Trophoblast cell (in vitro differentiated cells and primary cell): ENCODE data around the gene PLXNA2.
A peak's percentile ranks its signal among the peaks of the same experiment; 100 is the strongest.

Experiments
- DNase-seq, 2 donors: peaks; one replicate each; pipeline ENCODE4 v3.0.0-alpha.2; 2016
- H2AFZ ChIP-seq: 2 replicates; pipeline ENCODE4 v1.6.1; 2013; ENCODE audit warnings: low read length, moderate library complexity, mild to moderate bottlenecking; ENCODE audit not compliant: insufficient read depth, poor library complexity
- H2AK5ac ChIP-seq: 2 replicates; pipeline ENCODE4 v1.6.1; 2013; ENCODE audit warnings: mild to moderate bottlenecking, low read length
- H2BK120ac ChIP-seq: 2 replicates; pipeline ENCODE4 v1.6.1; 2013; ENCODE audit warnings: low read length, mild to moderate bottlenecking, moderate library complexity; ENCODE audit not compliant: insufficient read depth, poor library complexity
- H2BK12ac ChIP-seq: 2 replicates; pipeline ENCODE4 v1.6.1; 2013; ENCODE audit warnings: mild to moderate bottlenecking, low read length, moderate library complexity
- H2BK5ac ChIP-seq: 2 replicates; pipeline ENCODE4 v1.6.1; 2013; ENCODE audit warnings: low read length, low read depth, moderate library complexity, mild to moderate bottlenecking; ENCODE audit not compliant: poor library complexity
- H3K14ac ChIP-seq: 2 replicates; pipeline ENCODE4 v1.6.1; 2013; ENCODE audit warnings: mild to moderate bottlenecking, low read length
- H3K18ac ChIP-seq: 2 replicates; pipeline ENCODE4 v1.6.1; 2013; ENCODE audit warnings: mild to moderate bottlenecking, low read length
- H3K23ac ChIP-seq: 2 replicates; pipeline ENCODE4 v1.6.1; 2013; ENCODE audit warnings: low read length
- H3K27ac ChIP-seq: 2 replicates; pipeline ENCODE4 v1.5.1; 2013; ENCODE audit warnings: low read depth, mild to moderate bottlenecking, inconsistent platforms, low read length, moderate library complexity
- H3K27me3 ChIP-seq: 2 replicates; pipeline ENCODE4 v1.6.1; 2013; ENCODE audit warnings: inconsistent platforms, mild to moderate bottlenecking, low read length, moderate library complexity; ENCODE audit not compliant: insufficient read depth
- H3K36me3 ChIP-seq, 2 experiments: 1 replicate in 1 of 2; 2 replicates in 1 of 2; pipeline ENCODE4 v1.6.1; 2013; ENCODE audit warnings: low read length in 2 of 2, mild to moderate bottlenecking in 2 of 2, moderate library complexity in 1 of 2; ENCODE audit not compliant: insufficient read depth in 2 of 2, control insufficient read depth in 1 of 2
- H3K4ac ChIP-seq: 2 replicates; pipeline ENCODE4 v1.6.1; 2013; ENCODE audit warnings: low read depth, mild to moderate bottlenecking, low read length, moderate library complexity
- H3K4me1 ChIP-seq, 2 experiments: 1 replicate in 1 of 2; 2 replicates in 1 of 2; pipeline ENCODE4 v1.6.1; 2013; ENCODE audit warnings: low read length in 2 of 2, mild to moderate bottlenecking in 2 of 2, moderate library complexity in 1 of 2; ENCODE audit not compliant: insufficient read depth in 2 of 2, control insufficient read depth in 1 of 2
- H3K4me2 ChIP-seq: 2 replicates; pipeline ENCODE4 v1.6.1; 2013; ENCODE audit warnings: inconsistent platforms, mild to moderate bottlenecking, low read length, moderate library complexity
- H3K4me3 ChIP-seq: 2 replicates; pipeline ENCODE4 v1.5.1; 2013; ENCODE audit warnings: mild to moderate bottlenecking, low read depth, low read length, inconsistent platforms
- H3K79me1 ChIP-seq: one replicate; pipeline ENCODE4 v1.6.1; 2013; ENCODE audit warnings: low read length
- H3K79me2 ChIP-seq: 2 replicates; pipeline ENCODE4 v1.6.1; 2013; ENCODE audit warnings: low read length, mild to moderate bottlenecking; ENCODE audit not compliant: control insufficient read depth, insufficient read depth, poor library complexity
- H3K9ac ChIP-seq: 2 replicates; pipeline ENCODE4 v1.6.1; 2013; ENCODE audit warnings: mild to moderate bottlenecking, low read length
- H3K9me3 ChIP-seq: 2 replicates; pipeline ENCODE4 v1.6.1; 2013; ENCODE audit warnings: low read depth, mild to moderate bottlenecking, control low read depth, inconsistent platforms, low read length; ENCODE audit not compliant: insufficient read depth
- H4K12ac ChIP-seq: 2 replicates; pipeline ENCODE4 v1.6.1; 2013; ENCODE audit warnings: low read depth, mild to moderate bottlenecking, low read length, moderate library complexity
- H4K8ac ChIP-seq: 2 replicates; pipeline ENCODE4 v1.6.1; 2013; ENCODE audit warnings: low read depth, mild to moderate bottlenecking, low read length, moderate library complexity
- H4K91ac ChIP-seq: one replicate; pipeline ENCODE4 v1.6.1; 2013; ENCODE audit warnings: low read depth, mild to moderate bottlenecking, low read length, moderate library complexity
- WGBS: extraction: QIAGEN DNeasy Blood & Tissue Kit; methylation state at CpG from one replicate; pipeline ENCODE4 v1.1.7; 2013; ENCODE audit warnings: missing lambda C conversion rate; ENCODE audit not compliant: insufficient read length, insufficient coverage; ENCODE audit errors: extremely low coverage; 5-methylcytosine and 5-hydroxymethylcytosine counted together

PLXNA2 gene

DNA sequence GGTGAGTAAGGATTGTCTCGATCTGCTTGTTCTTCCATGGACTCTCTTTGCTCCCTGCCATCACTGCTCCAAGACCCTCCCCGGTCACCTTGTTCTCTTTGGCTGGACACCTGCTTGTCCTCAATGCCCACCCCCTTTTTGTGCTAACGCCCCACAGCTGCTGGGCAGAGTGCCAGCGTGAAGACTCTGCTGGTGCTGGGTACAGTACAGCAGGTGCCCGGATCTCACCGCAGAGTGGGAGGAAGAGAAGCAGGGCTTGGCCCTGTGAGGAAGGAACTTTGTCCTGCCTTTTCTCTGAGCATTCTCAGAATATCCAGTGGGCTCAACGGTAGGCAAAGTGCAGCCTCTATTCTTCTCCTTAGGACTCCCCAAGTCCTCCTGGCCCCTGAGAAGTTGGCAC lies 90.1 kb downstream of the PLXNA2 start:
- Histone ChIP-seq H3K4me1 (peaks cover 9 to 21% of the 10 kb centered on the region in 2 experiments), H4K8ac (no peak overlapping the region), H2AFZ (no peak overlapping the region), H3K23ac (no peak overlapping the region), H4K91ac (no peak overlapping the region), H2BK12ac (no peak overlapping the region), H3K4me3 (no peak overlapping the region), H3K4ac (no peak overlapping the region), H3K79me1 (peaks cover 3% of the 10 kb centered on the region), H3K14ac (no peak overlapping the region), H2BK120ac (no peak overlapping the region), H3K18ac (peak overlapping the region; percentile 20), H3K9me3 (no peaks in the 10 kb centered on the region), H3K9ac (no peak overlapping the region), H3K36me3 (peaks cover 0 to 2% of the 10 kb centered on the region in 2 experiments), H4K12ac (no peak overlapping the region), H2AK5ac (no peak overlapping the region), H3K4me2 (no peak overlapping the region), H3K27ac (no peak overlapping the region), H3K27me3 (no peaks in the 10 kb centered on the region), H2BK5ac (no peak overlapping the region), H3K79me2 (no peaks in the 10 kb centered on the region)
- WGBS: no CpG with 5 or more reads among the region's 7 CpGs
- DNase-seq: no peak

DNA sequence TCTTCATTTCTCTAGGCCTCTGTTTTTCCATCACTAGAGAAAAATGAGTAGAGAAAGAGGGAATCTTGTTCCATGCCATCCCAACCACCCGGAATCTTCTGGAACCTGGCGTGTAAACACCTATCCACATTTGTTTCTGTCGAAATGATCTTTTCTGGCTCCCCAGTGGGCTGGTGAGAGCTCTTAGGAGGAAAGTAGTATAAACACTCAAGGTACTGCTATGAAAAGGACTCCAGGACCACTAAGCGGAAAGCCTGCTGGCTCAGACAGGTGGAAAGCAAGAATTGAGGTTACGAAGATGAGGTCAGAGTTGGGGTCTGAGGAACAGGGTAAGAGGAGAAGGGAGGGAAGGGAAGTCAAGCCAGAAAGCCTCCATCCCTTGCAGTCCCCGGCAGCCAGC lies 90.8 kb downstream of the PLXNA2 start:
- Histone ChIP-seq H3K36me3 (peaks cover 0 to 2% of the 10 kb centered on the region in 2 experiments), H3K27ac (no peak overlapping the region), H3K79me1 (no peaks in the 10 kb centered on the region), H2BK12ac (no peak overlapping the region), H3K9ac (no peak overlapping the region), H4K91ac (no peak overlapping the region), H2BK120ac (no peak overlapping the region), H2BK5ac (no peak overlapping the region), H3K4me2 (no peak overlapping the region), H4K12ac (no peak overlapping the region), H3K14ac (no peak overlapping the region), H3K9me3 (no peaks in the 10 kb centered on the region), H4K8ac (no peak overlapping the region), H2AK5ac (no peak overlapping the region), H3K27me3 (no peaks in the 10 kb centered on the region), H3K4me1 (peaks cover 3 to 17% of the 10 kb centered on the region in 2 experiments), H3K18ac (no peak overlapping the region), H3K4ac (no peak overlapping the region), H3K4me3 (no peak overlapping the region), H3K23ac (no peak overlapping the region), H3K79me2 (no peaks in the 10 kb centered on the region), H2AFZ (no peak overlapping the region)
- no CpG with 5 or more reads among the region's 6 CpGs for WGBS
- DNase-seq: no peak

DNA sequence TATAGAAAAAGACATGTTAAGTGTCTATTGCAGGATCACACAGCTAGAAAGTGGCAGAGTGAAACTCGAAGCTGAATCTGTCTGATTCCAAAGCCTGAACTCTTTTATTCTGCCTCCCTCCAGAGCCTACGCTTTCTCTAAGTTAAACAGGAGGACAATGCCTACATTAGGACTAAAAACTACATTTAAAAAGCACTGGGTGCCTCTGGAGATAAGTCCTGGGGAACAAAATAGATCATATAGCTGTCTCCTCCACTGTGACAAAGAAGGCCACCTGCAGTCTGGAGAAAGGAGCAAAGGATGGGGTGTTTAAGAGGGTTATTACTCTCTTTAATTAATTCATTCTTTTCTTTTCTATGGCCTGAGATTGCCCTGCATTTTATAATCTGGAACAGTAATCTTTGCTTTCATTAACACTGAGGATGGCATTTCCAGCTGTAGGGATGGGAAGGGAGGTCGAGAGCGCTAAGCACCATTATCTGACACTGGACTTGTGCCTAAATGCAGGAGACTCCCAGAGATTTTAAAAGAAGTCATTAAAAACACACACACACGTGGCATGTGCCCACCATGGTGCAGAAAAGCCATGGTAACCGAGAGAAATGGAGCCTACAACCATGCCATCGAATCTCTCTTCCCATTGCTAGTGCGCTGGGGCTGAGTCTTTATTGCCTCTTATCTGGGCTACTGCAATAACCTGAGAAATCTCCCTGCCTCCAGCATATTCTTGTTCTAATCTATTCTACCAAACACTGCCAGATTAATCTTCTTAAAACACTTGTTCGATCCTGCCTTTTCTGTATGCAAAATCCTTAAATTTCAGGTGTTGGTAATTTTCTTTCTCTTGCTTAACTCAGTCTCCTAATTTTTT lies 92.2 kb downstream of the PLXNA2 start:
- Histone ChIP-seq H3K23ac (no peak overlapping the region), H2BK12ac (no peak overlapping the region), H3K4ac (no peak overlapping the region), H3K79me1 (no peaks in the 10 kb centered on the region), H3K79me2 (no peaks in the 10 kb centered on the region), H4K91ac (no peak overlapping the region), H2AFZ (no peak overlapping the region), H3K4me2 (no peak overlapping the region), H2BK5ac (no peak overlapping the region), H2BK120ac (no peak overlapping the region), H3K4me1 (peaks cover 3 to 17% of the 10 kb centered on the region in 2 experiments), H3K36me3 (no peaks in the 10 kb centered on the region), H3K27me3 (no peaks in the 10 kb centered on the region), H3K9me3 (no peaks in the 10 kb centered on the region), H4K12ac (no peak overlapping the region), H3K9ac (no peak overlapping the region), H2AK5ac (no peak overlapping the region), H3K4me3 (no peak overlapping the region), H4K8ac (no peak overlapping the region), H3K14ac (no peak overlapping the region), H3K18ac (no peak overlapping the region), H3K27ac (no peak overlapping the region)
- no CpG with 5 or more reads among the region's 9 CpGs for WGBS
- DNase-seq: no peak

DNA sequence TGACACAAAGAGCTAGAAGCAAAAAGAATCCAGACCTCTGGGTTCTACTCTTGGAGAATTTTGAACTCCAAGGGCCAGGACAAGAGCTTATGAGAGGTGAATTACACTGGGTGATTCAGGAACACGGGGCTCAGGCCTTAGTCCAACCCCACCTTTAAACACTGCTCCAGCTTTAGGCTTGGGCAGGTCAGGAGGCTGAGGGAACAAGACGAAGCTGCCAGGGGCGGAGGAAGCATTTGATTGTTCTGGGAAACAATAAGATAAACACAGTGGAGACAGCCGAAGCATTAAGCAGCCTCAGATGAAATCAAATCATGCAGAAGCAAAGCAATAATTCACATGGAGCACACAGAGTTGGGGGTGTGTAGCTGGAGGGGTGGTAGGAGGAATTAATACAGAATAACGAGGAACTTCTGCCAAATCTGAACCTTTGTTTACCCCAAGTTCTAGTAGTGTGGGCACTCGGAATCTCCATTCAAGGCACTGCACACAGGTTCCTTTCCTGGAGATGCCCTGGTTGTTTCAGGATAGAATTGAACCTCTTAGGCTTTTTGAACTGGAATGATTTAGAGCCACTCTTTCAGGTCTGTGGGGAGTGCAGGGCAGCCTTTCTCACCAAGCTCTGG lies 93.2 kb downstream of the PLXNA2 start:
- no peak overlapping the region for H3K18ac ChIP-seq
- no peaks in the 10 kb centered on the region for H3K9me3 ChIP-seq
- H3K27ac ChIP-seq: no peak overlapping the region
- H3K36me3 ChIP-seq: no peaks in the 10 kb centered on the region
- no CpG with 5 or more reads among the region's 6 CpGs for WGBS
- H4K12ac ChIP-seq: no peak overlapping the region
- H2BK5ac ChIP-seq: no peak overlapping the region
- H3K4me1 ChIP-seq: peaks cover 3 to 17% of the 10 kb centered on the region in 2 experiments
- DNase-seq: no peak
- H2AK5ac ChIP-seq: no peak overlapping the region
- H3K4me3 ChIP-seq: no peak overlapping the region
- H2BK120ac ChIP-seq: no peak overlapping the region
- no peak overlapping the region for H4K8ac ChIP-seq
- no peak overlapping the region for H3K4me2 ChIP-seq
- H3K23ac ChIP-seq: no peak overlapping the region
- no peaks in the 10 kb centered on the region for H3K27me3 ChIP-seq
- H3K79me1 ChIP-seq: no peaks in the 10 kb centered on the region
- H3K14ac ChIP-seq: no peak overlapping the region
- no peak overlapping the region for H3K4ac ChIP-seq
- no peak overlapping the region for H2AFZ ChIP-seq
- H3K79me2 ChIP-seq: no peaks in the 10 kb centered on the region
- no peak overlapping the region for H2BK12ac ChIP-seq
- H3K9ac ChIP-seq: no peak overlapping the region
- H4K91ac ChIP-seq: no peak overlapping the region
